HEK293T (cell line): Measurements from ENCODE around the gene HTR3B.

Source experiments
- ARNT ChIP-seq: fragments of 450-650 bp; IDR thresholded peaks from 2 replicates; pipeline ENCODE4 v1.6.1; 2017; ENCODE audit warnings: mild to moderate bottlenecking
- BHLHE40 ChIP-seq: fragments of 450-650 bp; IDR thresholded peaks from 2 replicates; pipeline ENCODE4 v1.6.1; 2016; ENCODE audit warnings: mild to moderate bottlenecking, moderate library complexity, borderline replicate concordance
- FOXM1 ChIP-seq: fragments of 450-650 bp; IDR thresholded peaks from 2 replicates; pipeline ENCODE4 v1.6.1; 2017; ENCODE audit warnings: mild to moderate bottlenecking, borderline replicate concordance
- HDGF ChIP-seq: fragments of 450-650 bp; IDR thresholded peaks from 2 replicates; pipeline ENCODE4 v1.6.1; 2017; ENCODE audit warnings: antibody characterized with exemption, borderline replicate concordance
- L3MBTL2 ChIP-seq: fragments of 450-650 bp; conservative IDR thresholded peaks from 2 replicates; pipeline ENCODE4 v1.6.1; 2016; ENCODE audit warnings: mild to moderate bottlenecking
- LEF1 ChIP-seq: fragments of 450-650 bp; IDR thresholded peaks from 2 replicates; pipeline ENCODE4 v1.6.1; 2017; ENCODE audit warnings: mild to moderate bottlenecking, borderline replicate concordance
- SP1 ChIP-seq: fragments of 450-650 bp; IDR thresholded peaks from 2 replicates; pipeline ENCODE4 v1.6.1; 2017
- SUZ12 ChIP-seq: fragments of 450-650 bp; IDR thresholded peaks from 2 replicates; pipeline ENCODE4 v1.6.1; 2016; ENCODE audit warnings: mild to moderate bottlenecking

GRCh38 chr11:113984781-113985180 is 80.2 kb downstream of the HTR3B start:
- TF ChIP-seq L3MBTL2 (no peak), ARNT (no peak), SP1 (no peak), LEF1 (no peak), FOXM1 (no peak), HDGF (no peak), BHLHE40 (no peak), SUZ12 (no peak)
